K562 (cell line): ENCODE data around the gene G2E3. TPM values are rescaled to one million over a fixed set of nuclear protein-coding genes. Genes with fewer than 3 reads are reported as not detected.

Source experiments
- DMBX1 ChIP-seq: fragments of 250-450 bp; sonication (Bioruptor Pico); IDR thresholded peaks from 2 replicates; pipeline ENCODE4 v1.8.0; 2022; ENCODE audit warnings: inconsistent platforms, mild to moderate bottlenecking, moderate library complexity, borderline replicate concordance
- KDM5B ChIP-seq: fragments of 200-600 bp; sonication (generic); IDR thresholded peaks from 2 replicates; pipeline ENCODE4 v1.6.1; 2012; ENCODE audit warnings: low read depth, mild to moderate bottlenecking, moderate library complexity, low read length, control low read depth, inconsistent platforms; ENCODE audit not compliant: insufficient replicate concordance
- KLF16 ChIP-seq: IDR thresholded peaks from 2 replicates; pipeline ENCODE4 v1.6.1; 2016; ENCODE audit warnings: antibody characterized with exemption
- MXI1 ChIP-seq: IDR thresholded peaks from 2 replicates; pipeline ENCODE4 v1.6.1; 2011; ENCODE audit warnings: low read depth, mild to moderate bottlenecking, improper control_type of control experiment, low read length
- PHTF2 ChIP-seq: fragments of 250-450 bp; sonication (Bioruptor Pico); IDR thresholded peaks from 2 replicates; pipeline ENCODE4 v1.5.0; 2021; ENCODE audit warnings: mild to moderate bottlenecking
- POU5F1 ChIP-seq: fragments of 150-350 bp; IDR thresholded peaks from 2 replicates; pipeline ENCODE4 v1.6.1; 2014; ENCODE audit warnings: borderline replicate concordance, low read length, low read depth, mild to moderate bottlenecking; ENCODE audit not compliant: partially characterized antibody
- PYGO2 ChIP-seq: fragments of 450-650 bp; IDR thresholded peaks from 2 replicates; pipeline ENCODE4 v1.6.1; 2016; ENCODE audit warnings: mild to moderate bottlenecking, missing genetic modification characterization, moderate library complexity, missing compliant biosample characterization
- RAD51 ChIP-seq: fragments of 450-650 bp; IDR thresholded peaks from 2 replicates; pipeline ENCODE4 v1.7.1; 2016; ENCODE audit warnings: low read depth, mild to moderate bottlenecking, borderline replicate concordance
- RBFOX2 ChIP-seq: fragments of 200-400 bp; formaldehyde crosslinking; IDR thresholded peaks from 2 replicates; pipeline ENCODE4 v1.6.1; 2017; ENCODE audit warnings: low read depth, mild to moderate bottlenecking, low read length, moderate library complexity
- SIN3B ChIP-seq: fragments of 450-650 bp; IDR thresholded peaks from 2 replicates; pipeline ENCODE4 v1.6.1; 2017; ENCODE audit warnings: low read depth, mild to moderate bottlenecking, moderate library complexity
- SMAD2 ChIP-seq: fragments of 150-350 bp; IDR thresholded peaks from 2 replicates; pipeline ENCODE4 v1.6.1; 2014; ENCODE audit warnings: low read depth, mild to moderate bottlenecking, low read length
- TAF15 ChIP-seq: fragments of 200-400 bp; formaldehyde crosslinking; IDR thresholded peaks from 2 replicates; pipeline ENCODE4 v1.6.1; 2017; ENCODE audit warnings: mild to moderate bottlenecking, low read depth, low read length, moderate library complexity
- TOE1 ChIP-seq, 2 experiments: fragments of 450-650 bp in 1 of 2; sonication (generic) in 1 of 2; formaldehyde crosslinking in 1 of 2; IDR thresholded peaks; 2 replicates each; pipeline versions ENCODE4 v1.7.1 to v1.8.0; 2016 to 2022; ENCODE audit warnings: borderline replicate concordance in 2 of 2, mild to moderate bottlenecking in 2 of 2, antibody characterized with exemption in 1 of 2, inconsistent platforms in 1 of 2, low read depth in 1 of 2, missing genetic modification reagents in 1 of 2, moderate library complexity in 1 of 2
- ZBTB1 ChIP-seq: sonication (generic); formaldehyde crosslinking; IDR thresholded peaks from 2 replicates; pipeline ENCODE4 v1.8.1; 2023; ENCODE audit warnings: missing genetic modification reagents, low read depth, mild to moderate bottlenecking, borderline replicate concordance
- ZNF408 ChIP-seq: fragments of 250-450 bp; sonication (Bioruptor Pico); IDR thresholded peaks from 2 replicates; pipeline ENCODE4 v1.4.0; 2020; ENCODE audit warnings: low read depth, mild to moderate bottlenecking, moderate library complexity
- ZNF644 ChIP-seq: fragments of 200-800 bp; sonication (Bioruptor generic); IDR thresholded peaks from 2 replicates; pipeline ENCODE4 v1.6.1; 2016; ENCODE audit warnings: low read depth, missing genetic modification characterization, missing compliant biosample characterization
- ZZZ3 ChIP-seq: fragments of 450-650 bp; IDR thresholded peaks from 2 replicates; pipeline ENCODE4 v1.6.1; 2016; ENCODE audit warnings: antibody characterized with exemption, mild to moderate bottlenecking, moderate library complexity
- polyA plus RNA-seq, 8 experiments: library from polyadenylated mRNA; depleted of rRNA in 4 of 8; stranded (reverse) in 5 of 8; unstranded in 3 of 8; fragments of >200 nt; fragmentation: Nextera tagmentation in 2 of 8; fragmentation: Illumina TruSeq in 1 of 8; extraction: Ambion mirVana in 2 of 8; extraction: Trizol in 1 of 8; gene quantifications; 2 replicates each; pipeline versions ENCODE4 v1.2.1 to v1.2.3, GENCODE V29; 2011 to 2014; ENCODE audit warnings: inconsistent platforms in 1 of 8, missing spikeins in 1 of 8
- total RNA-seq, 7 experiments: library from RNA; depleted of rRNA in 6 of 7; stranded (reverse); fragments of >200 nt in 6 of 7; fragmentation: Illumina TruSeq in 2 of 7; extraction: Trizol in 2 of 7; gene quantifications; 2 replicates each; pipeline versions ENCODE4 v1.2.1 to v1.2.3, GENCODE V29; 2011 to 2021; ENCODE audit warnings: low replicate concordance in 1 of 7
- TF ChIP-seq, protein P1 (sequence below): sonication (generic); formaldehyde crosslinking; IDR thresholded peaks from 2 replicates; pipeline ENCODE4 v1.8.1; 2022; ENCODE audit warnings: missing genetic modification reagents
- TF ChIP-seq, protein P2 (sequence below): sonication (generic); formaldehyde crosslinking; IDR thresholded peaks from 2 replicates; pipeline ENCODE4 v1.8.1; 2023; ENCODE audit warnings: mild to moderate bottlenecking, missing genetic modification reagents

G2E3 gene
- total and polyA plus RNA-seq, 9 of the 15 experiments (the other 6 are each of a cell fraction or from before 2014, with no cell fraction given): 9.8 to 53.5 (median 24.7) TPM

DNA sequence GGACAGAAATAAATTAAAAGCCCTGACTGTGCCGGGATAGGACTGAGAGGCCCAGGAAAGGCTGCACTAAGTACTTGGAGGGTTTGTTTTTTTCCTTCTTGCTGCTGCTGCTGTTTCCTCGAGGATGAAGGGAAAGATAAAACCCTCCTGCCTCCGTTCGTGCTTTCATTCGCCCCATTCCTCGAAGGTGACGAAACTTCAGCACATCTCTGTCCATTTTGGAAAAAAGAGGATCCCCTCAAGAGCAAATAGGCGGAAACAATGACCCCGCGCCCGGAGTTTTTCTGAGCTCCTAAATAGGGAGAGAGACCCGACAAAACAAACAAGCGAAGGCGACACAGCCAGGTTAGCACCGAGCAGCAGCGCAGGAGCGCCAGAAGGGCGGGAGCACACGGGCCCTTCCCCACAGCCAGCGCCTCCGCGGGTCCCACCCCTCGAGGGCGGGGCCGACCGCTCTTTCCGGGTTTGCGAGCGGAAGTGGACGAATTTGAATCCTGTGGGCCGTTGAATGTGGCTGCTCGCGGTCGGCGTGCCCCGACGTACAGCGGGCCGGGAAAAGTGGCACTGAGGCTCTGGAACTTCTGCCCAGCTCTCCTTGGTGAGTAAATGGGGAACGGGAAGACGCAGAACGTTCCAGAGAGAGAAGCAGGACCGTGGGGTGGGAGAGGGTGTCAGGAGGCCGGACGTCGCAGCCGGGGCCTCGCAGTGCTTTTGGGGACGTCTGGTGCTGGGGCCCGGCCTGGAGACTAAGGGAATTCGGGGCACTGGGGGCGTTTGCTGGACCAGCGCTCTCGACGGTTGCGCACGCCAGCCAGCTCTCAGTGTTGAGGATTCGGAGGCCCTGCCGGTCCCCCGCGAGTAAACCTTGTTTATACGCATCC is at the start of gene G2E3 (continued):
- TF ChIP-seq PYGO2 (tag): no peak
- no peak for TF ChIP-seq ZNF408 (CRISPR knock-in tag)
- 0 out of 2 replicates have a peak, but pooled peaks have one; percentile 32 for TF ChIP-seq ZBTB1 (CRISPR knock-in tag)
- no peak for TF ChIP-seq TAF15
- TF ChIP-seq, protein P1, sequence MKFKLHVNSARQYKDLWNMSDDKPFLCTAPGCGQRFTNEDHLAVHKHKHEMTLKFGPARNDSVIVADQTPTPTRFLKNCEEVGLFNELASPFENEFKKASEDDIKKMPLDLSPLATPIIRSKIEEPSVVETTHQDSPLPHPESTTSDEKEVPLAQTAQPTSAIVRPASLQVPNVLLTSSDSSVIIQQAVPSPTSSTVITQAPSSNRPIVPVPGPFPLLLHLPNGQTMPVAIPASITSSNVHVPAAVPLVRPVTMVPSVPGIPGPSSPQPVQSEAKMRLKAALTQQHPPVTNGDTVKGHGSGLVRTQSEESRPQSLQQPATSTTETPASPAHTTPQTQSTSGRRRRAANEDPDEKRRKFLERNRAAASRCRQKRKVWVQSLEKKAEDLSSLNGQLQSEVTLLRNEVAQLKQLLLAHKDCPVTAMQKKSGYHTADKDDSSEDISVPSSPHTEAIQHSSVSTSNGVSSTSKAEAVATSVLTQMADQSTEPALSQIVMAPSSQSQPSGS (CRISPR knock-in tag): no peak
- TF ChIP-seq, protein P2, sequence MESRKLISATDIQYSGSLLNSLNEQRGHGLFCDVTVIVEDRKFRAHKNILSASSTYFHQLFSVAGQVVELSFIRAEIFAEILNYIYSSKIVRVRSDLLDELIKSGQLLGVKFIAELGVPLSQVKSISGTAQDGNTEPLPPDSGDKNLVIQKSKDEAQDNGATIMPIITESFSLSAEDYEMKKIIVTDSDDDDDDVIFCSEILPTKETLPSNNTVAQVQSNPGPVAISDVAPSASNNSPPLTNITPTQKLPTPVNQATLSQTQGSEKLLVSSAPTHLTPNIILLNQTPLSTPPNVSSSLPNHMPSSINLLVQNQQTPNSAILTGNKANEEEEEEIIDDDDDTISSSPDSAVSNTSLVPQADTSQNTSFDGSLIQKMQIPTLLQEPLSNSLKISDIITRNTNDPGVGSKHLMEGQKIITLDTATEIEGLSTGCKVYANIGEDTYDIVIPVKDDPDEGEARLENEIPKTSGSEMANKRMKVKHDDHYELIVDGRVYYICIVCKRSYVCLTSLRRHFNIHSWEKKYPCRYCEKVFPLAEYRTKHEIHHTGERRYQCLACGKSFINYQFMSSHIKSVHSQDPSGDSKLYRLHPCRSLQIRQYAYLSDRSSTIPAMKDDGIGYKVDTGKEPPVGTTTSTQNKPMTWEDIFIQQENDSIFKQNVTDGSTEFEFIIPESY (CRISPR knock-in tag): peak; percentile 52; the same call in 1 of the 2 replicates
- no peak for TF ChIP-seq KLF16
- no peak for TF ChIP-seq ZNF644 (tag)
- TF ChIP-seq MXI1: no peak
- TF ChIP-seq TOE1 (IDR thresholded peaks at IDR 0.05; ENCODE audit: borderline replicate concordance): peak; percentile 82; the same call in 1 of the 2 replicates
- no peak for TF ChIP-seq TOE1 (CRISPR knock-in tag; IDR thresholded peaks at IDR 0.05; ENCODE audit: borderline replicate concordance, low read depth)
- no peak for TF ChIP-seq RAD51
- TF ChIP-seq POU5F1: no peak
- TF ChIP-seq ZZZ3: no peak
- TF ChIP-seq PHTF2 (CRISPR knock-in tag): no peak
- TF ChIP-seq KDM5B: peak; percentile 82
- TF ChIP-seq DMBX1 (CRISPR knock-in tag): no peak
- TF ChIP-seq SIN3B: no peak
- TF ChIP-seq SMAD2: no peak
- TF ChIP-seq RBFOX2: peak; percentile 98
